Measurements from ENCODE around the gene IFNAR1. TPM values are rescaled to one million over a fixed set of nuclear protein-coding genes. Genes with fewer than 3 reads are reported as not detected.

The IFNAR1 gene
- total and polyA plus RNA-seq, 2 experiments from 2014 or later, result 14.0 to 18.7 TPM

DNA sequence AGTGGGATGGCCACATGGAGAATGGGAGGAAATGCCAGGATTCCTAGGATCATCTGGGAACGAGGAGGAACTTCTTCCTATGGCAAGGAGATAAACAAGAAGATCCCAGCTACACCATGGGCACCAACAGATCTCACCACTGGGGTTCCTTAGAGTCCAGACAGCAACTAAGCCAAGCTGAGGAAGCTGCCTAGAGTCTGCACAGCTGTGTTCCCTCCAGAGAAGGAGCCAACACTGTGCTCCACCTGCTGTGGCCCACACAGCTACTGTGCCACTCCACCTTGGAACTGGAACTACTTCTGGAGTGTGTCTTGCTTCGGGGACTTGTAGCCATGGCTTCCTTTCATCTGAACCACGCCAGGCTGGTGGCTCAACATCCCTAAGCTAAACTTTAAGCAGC lies 6.0 kb downstream of the IFNAR1 start:
- Histone ChIP-seq H3K4me2 (no peak overlapping the region), H3K4me3 (no peak overlapping the region), H3K27ac (ENCODE audit: low read depth) (no peak overlapping the region), H4K20me1 (replicated peaks; ENCODE audit: insufficient read depth) (peaks cover 3% of the 10 kb centered on the region), H3K36me3 (ENCODE audit: insufficient read depth) (no peaks in the 10 kb centered on the region), H3K4me1 (ENCODE audit: insufficient read depth) (no peaks in the 10 kb centered on the region), H3F3A (replicated peaks; ENCODE audit: low read depth) (no peaks in the 10 kb centered on the region), H3K79me2 (replicated peaks; ENCODE audit: insufficient read depth) (peaks cover 56% of the 10 kb centered on the region), H3K27me3 (ENCODE audit: insufficient read depth) (no peaks in the 10 kb centered on the region), H2AFZ (no peak overlapping the region), H3K9me2 (ENCODE audit: insufficient read depth) (peaks cover 7% of the 10 kb centered on the region; the same call in 1 of the 2 replicates)
- Mint-ChIP-seq H3K4me1 (no peaks in the 10 kb centered on the region), H3K27me3 (ENCODE audit: insufficient read depth, low read depth, poor library complexity) (peaks cover 1% of the 10 kb centered on the region), H3K4me3 (no peak overlapping the region), H3K27ac (no peak overlapping the region), H3K36me3 (ENCODE audit: low read depth) (peaks cover 48% of the 10 kb centered on the region), H3K9me3 (peaks cover 15% of the 10 kb centered on the region; the same call in 2 of the 3 replicates)
- TF ChIP-seq POLR2AphosphoS5 (IDR thresholded peaks at IDR 0.05; ENCODE audit: low read depth), result no peak
- no peak for TF ChIP-seq NANOG (IDR thresholded peaks at IDR 0.05; ENCODE audit: borderline replicate concordance)
- TF ChIP-seq, protein P1, sequence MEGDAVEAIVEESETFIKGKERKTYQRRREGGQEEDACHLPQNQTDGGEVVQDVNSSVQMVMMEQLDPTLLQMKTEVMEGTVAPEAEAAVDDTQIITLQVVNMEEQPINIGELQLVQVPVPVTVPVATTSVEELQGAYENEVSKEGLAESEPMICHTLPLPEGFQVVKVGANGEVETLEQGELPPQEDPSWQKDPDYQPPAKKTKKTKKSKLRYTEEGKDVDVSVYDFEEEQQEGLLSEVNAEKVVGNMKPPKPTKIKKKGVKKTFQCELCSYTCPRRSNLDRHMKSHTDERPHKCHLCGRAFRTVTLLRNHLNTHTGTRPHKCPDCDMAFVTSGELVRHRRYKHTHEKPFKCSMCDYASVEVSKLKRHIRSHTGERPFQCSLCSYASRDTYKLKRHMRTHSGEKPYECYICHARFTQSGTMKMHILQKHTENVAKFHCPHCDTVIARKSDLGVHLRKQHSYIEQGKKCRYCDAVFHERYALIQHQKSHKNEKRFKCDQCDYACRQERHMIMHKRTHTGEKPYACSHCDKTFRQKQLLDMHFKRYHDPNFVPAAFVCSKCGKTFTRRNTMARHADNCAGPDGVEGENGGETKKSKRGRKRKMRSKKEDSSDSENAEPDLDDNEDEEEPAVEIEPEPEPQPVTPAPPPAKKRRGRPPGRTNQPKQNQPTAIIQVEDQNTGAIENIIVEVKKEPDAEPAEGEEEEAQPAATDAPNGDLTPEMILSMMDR (conservative IDR thresholded peaks at IDR 0.05; ENCODE audit: low read depth in 2 of 2), result no peak
- no peak for TF ChIP-seq STAT1 (IDR thresholded peaks at IDR 0.05; ENCODE audit: unreplicated experiment)
- TF ChIP-seq, protein P2, sequence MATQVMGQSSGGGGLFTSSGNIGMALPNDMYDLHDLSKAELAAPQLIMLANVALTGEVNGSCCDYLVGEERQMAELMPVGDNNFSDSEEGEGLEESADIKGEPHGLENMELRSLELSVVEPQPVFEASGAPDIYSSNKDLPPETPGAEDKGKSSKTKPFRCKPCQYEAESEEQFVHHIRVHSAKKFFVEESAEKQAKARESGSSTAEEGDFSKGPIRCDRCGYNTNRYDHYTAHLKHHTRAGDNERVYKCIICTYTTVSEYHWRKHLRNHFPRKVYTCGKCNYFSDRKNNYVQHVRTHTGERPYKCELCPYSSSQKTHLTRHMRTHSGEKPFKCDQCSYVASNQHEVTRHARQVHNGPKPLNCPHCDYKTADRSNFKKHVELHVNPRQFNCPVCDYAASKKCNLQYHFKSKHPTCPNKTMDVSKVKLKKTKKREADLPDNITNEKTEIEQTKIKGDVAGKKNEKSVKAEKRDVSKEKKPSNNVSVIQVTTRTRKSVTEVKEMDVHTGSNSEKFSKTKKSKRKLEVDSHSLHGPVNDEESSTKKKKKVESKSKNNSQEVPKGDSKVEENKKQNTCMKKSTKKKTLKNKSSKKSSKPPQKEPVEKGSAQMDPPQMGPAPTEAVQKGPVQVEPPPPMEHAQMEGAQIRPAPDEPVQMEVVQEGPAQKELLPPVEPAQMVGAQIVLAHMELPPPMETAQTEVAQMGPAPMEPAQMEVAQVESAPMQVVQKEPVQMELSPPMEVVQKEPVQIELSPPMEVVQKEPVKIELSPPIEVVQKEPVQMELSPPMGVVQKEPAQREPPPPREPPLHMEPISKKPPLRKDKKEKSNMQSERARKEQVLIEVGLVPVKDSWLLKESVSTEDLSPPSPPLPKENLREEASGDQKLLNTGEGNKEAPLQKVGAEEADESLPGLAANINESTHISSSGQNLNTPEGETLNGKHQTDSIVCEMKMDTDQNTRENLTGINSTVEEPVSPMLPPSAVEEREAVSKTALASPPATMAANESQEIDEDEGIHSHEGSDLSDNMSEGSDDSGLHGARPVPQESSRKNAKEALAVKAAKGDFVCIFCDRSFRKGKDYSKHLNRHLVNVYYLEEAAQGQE (IDR thresholded peaks at IDR 0.05; ENCODE audit: unreplicated experiment), result no peak
- no peak for ATAC-seq
- DNase-seq (ENCODE audit: low spot score), result no peak

DNA sequence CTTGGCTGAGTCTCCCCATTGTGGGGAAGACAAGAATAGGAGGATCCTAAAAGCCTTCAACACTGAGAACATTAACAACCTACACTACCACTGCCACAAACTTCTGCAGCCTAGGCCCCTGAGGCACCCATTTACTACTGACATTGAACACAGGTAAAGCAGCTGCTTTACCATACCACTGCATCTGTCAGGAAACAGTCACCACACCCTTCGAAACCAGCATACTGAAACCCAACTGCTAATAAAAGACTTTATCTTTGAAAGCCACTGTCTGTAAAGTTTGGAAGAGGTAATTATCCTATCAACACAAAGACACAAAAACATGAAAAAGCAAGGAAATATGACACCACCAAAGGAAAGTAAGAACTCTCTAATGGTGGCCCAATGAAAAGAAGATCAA lies 7.4 kb downstream of the IFNAR1 start:
- H3K79me2 ChIP-seq (replicated peaks; ENCODE audit: insufficient read depth), result peaks cover 42% of the 10 kb centered on the region
- no peak for ATAC-seq
- no peak for TF ChIP-seq STAT1 (IDR thresholded peaks at IDR 0.05; ENCODE audit: unreplicated experiment)
- TF ChIP-seq, protein P3, sequence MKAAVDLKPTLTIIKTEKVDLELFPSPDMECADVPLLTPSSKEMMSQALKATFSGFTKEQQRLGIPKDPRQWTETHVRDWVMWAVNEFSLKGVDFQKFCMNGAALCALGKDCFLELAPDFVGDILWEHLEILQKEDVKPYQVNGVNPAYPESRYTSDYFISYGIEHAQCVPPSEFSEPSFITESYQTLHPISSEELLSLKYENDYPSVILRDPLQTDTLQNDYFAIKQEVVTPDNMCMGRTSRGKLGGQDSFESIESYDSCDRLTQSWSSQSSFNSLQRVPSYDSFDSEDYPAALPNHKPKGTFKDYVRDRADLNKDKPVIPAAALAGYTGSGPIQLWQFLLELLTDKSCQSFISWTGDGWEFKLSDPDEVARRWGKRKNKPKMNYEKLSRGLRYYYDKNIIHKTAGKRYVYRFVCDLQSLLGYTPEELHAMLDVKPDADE (IDR thresholded peaks at IDR 0.05), result no peak
- TF ChIP-seq, protein P4, sequence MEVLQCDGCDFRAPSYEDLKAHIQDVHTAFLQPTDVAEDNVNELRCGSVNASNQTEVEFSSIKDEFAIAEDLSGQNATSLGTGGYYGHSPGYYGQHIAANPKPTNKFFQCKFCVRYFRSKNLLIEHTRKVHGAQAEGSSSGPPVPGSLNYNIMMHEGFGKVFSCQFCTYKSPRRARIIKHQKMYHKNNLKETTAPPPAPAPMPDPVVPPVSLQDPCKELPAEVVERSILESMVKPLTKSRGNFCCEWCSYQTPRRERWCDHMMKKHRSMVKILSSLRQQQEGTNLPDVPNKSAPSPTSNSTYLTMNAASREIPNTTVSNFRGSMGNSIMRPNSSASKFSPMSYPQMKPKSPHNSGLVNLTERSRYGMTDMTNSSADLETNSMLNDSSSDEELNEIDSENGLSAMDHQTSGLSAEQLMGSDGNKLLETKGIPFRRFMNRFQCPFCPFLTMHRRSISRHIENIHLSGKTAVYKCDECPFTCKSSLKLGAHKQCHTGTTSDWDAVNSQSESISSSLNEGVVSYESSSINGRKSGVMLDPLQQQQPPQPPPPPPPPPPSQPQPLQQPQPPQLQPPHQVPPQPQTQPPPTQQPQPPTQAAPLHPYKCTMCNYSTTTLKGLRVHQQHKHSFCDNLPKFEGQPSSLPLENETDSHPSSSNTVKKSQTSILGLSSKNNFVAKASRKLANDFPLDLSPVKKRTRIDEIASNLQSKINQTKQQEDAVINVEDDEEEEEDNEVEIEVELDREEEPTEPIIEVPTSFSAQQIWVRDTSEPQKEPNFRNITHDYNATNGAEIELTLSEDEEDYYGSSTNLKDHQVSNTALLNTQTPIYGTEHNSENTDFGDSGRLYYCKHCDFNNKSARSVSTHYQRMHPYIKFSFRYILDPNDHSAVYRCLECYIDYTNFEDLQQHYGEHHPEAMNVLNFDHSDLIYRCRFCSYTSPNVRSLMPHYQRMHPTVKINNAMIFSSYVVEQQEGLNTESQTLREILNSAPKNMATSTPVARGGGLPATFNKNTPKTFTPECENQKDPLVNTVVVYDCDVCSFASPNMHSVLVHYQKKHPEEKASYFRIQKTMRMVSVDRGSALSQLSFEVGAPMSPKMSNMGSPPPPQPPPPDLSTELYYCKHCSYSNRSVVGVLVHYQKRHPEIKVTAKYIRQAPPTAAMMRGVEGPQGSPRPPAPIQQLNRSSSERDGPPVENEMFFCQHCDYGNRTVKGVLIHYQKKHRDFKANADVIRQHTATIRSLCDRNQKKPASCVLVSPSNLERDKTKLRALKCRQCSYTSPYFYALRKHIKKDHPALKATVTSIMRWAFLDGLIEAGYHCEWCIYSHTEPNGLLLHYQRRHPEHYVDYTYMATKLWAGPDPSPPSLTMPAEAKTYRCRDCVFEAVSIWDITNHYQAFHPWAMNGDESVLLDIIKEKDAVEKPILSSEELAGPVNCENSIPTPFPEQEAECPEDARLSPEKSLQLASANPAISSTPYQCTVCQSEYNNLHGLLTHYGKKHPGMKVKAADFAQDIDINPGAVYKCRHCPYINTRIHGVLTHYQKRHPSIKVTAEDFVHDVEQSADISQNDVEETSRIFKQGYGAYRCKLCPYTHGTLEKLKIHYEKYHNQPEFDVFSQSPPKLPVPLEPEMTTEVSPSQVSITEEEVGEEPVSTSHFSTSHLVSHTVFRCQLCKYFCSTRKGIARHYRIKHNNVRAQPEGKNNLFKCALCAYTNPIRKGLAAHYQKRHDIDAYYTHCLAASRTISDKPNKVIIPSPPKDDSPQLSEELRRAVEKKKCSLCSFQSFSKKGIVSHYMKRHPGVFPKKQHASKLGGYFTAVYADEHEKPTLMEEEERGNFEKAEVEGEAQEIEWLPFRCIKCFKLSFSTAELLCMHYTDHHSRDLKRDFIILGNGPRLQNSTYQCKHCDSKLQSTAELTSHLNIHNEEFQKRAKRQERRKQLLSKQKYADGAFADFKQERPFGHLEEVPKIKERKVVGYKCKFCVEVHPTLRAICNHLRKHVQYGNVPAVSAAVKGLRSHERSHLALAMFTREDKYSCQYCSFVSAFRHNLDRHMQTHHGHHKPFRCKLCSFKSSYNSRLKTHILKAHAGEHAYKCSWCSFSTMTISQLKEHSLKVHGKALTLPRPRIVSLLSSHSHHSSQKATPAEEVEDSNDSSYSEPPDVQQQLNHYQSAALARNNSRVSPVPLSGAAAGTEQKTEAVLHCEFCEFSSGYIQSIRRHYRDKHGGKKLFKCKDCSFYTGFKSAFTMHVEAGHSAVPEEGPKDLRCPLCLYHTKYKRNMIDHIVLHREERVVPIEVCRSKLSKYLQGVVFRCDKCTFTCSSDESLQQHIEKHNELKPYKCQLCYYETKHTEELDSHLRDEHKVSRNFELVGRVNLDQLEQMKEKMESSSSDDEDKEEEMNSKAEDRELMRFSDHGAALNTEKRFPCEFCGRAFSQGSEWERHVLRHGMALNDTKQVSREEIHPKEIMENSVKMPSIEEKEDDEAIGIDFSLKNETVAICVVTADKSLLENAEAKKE (CRISPR knock-in tag; IDR thresholded peaks at IDR 0.05), result no peak

More for the DNA sequence above, 7.4 kb downstream of the IFNAR1 start:
- Histone ChIP-seq H3K9me2 (ENCODE audit: insufficient read depth) (peaks cover 7% of the 10 kb centered on the region; the same call in 1 of the 2 replicates), H3K4me3 (no peak overlapping the region), H2AFZ (no peak overlapping the region), H4K20me1 (replicated peaks; ENCODE audit: insufficient read depth) (peaks cover 3% of the 10 kb centered on the region), H3K27me3 (ENCODE audit: insufficient read depth) (no peaks in the 10 kb centered on the region), H3F3A (replicated peaks; ENCODE audit: low read depth) (no peaks in the 10 kb centered on the region), H3K4me1 (ENCODE audit: insufficient read depth) (no peaks in the 10 kb centered on the region), H3K4me2 (no peak overlapping the region), H3K27ac (ENCODE audit: low read depth) (no peak overlapping the region), H3K36me3 (ENCODE audit: insufficient read depth) (no peaks in the 10 kb centered on the region)
- H3K36me3 Mint-ChIP-seq (ENCODE audit: low read depth), result peaks cover 51% of the 10 kb centered on the region
- H3K27ac Mint-ChIP-seq, result no peak overlapping the region
- H3K9me3 Mint-ChIP-seq, result peaks cover 15% of the 10 kb centered on the region; the same call in 2 of the 3 replicates
- peaks cover 1% of the 10 kb centered on the region for H3K27me3 Mint-ChIP-seq (ENCODE audit: insufficient read depth, low read depth, poor library complexity)
- no peaks in the 10 kb centered on the region for H3K4me1 Mint-ChIP-seq
- no peak for DNase-seq (ENCODE audit: low spot score)
- no peak overlapping the region for H3K4me3 Mint-ChIP-seq
